ENCODE measurements around the gene EPHA6. TPM values are rescaled to one million over a fixed set of nuclear protein-coding genes. Genes with fewer than 3 reads are reported as not detected.

The EPHA6 gene
- total and polyA plus RNA-seq, 10 of the 15 experiments (the other 5 are each of a cell fraction or from before 2014, with no cell fraction given), result not detected

DNA sequence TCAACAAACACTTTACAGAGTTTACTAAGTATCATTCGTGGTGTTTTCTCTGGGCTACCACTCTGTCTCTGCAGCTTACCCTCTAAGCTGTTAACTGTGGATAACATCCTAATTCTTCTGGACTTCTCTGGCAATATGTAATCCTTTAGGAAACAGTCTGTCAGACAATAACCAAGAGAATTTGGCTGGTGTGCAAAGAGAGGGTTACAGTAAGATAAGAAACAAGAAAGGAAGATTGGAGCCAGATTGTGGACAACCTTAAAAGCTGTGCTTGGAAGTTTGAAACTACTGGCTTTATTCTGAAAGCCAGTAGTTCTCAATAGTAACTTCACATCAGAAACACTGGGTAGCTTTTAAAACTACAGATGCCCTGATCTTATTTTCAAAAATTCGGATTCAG is 950.9 kb downstream of the EPHA6 start:
- Histone ChIP-seq H3K27me3 (replicated peaks in 1 of 2; ENCODE audit: control insufficient read depth in 2 of 2, insufficient read depth in 2 of 2, low read length in 1 of 2) (no peaks in the 10 kb centered on the region), H3K9ac (ENCODE audit: control insufficient read depth, insufficient read depth, low read length) (peak overlapping the region; percentile 37; the same call in 1 of the 2 replicates), H3K9me3 (replicated peaks; ENCODE audit: control insufficient read depth, insufficient read depth, low read length) (no peaks in the 10 kb centered on the region), H4K20me1 (ENCODE audit: control insufficient read depth, insufficient read depth) (no peaks in the 10 kb centered on the region), H3K36me3 (ENCODE audit: control insufficient read depth in 2 of 2, insufficient read depth in 2 of 2, low read length in 1 of 2) (no peaks in the 10 kb centered on the region), H3K79me2 (ENCODE audit: control insufficient read depth, insufficient read depth, low read length) (no peaks in the 10 kb centered on the region; the same call in 1 of the 2 replicates), H2AFZ (ENCODE audit: control insufficient read depth, low read depth, low read length) (peak overlapping the region; percentile 100), H3K4me2 (ENCODE audit: control insufficient read depth, insufficient read depth) (peak overlapping the region; percentile 94), H3K27ac (ENCODE audit: control insufficient read depth, insufficient read depth) (no peak overlapping the region), H3K4me3 (peak overlapping the region; percentile 98), H3K4me1 (ENCODE audit: control insufficient read depth, insufficient read depth, low read length) (no peaks in the 10 kb centered on the region; the same call in 1 of the 2 replicates)
- ATAC-seq (no peak), FAIRE-seq (no peak), DNase-seq (ENCODE audit: low read depth, low spot score) (no peak)
- ChIA-PET CTCF (interaction anchor here (1.1 kb wide), 1 partner anchor 832 kb away, joined by 3 read pairs; no protein-coding TSS in a partner anchor), RAD21 (ENCODE audit: unreplicated experiment) (no interaction called here), POLR2A (interaction anchor here (1.5 kb wide), 1 partner anchor 469 kb away, joined by 3 read pairs; no protein-coding TSS in a partner anchor), SMC1A (ENCODE audit: uncharacterized antibody, unreplicated experiment) (interaction anchor here (1.0 kb wide), 1 partner anchor 219 kb away, joined by 3 read pairs; no protein-coding TSS in a partner anchor)
- BruUV-seq (replicated peaks), result TSS peak; percentile 64
- in situ Hi-C loops (cut with MboI) (no loop called here), intact Hi-C loops (cut with micrococcal nuclease; ENCODE audit: unreplicated experiment) (loop anchor here (10.0 kb wide), 1 partner anchor 1139 kb away; the partner anchor contains the start of gene DCBLD2)
- 32% methylated on average over 2 of the region's 2 CpGs for WGBS (ENCODE audit: insufficient coverage, insufficient replicate concordance, low lambda C conversion rate, missing lambda C conversion rate)
- TF ChIP-seq EP300 (IDR thresholded peaks at IDR 0.05; ENCODE audit: borderline replicate concordance in 1 of 2, control insufficient read depth in 1 of 2, low read depth in 2 of 2, low read length in 2 of 2), result no peak
- no peak for TF ChIP-seq NR2C1 (IDR thresholded peaks at IDR 0.05)
- TF ChIP-seq, protein P1, sequence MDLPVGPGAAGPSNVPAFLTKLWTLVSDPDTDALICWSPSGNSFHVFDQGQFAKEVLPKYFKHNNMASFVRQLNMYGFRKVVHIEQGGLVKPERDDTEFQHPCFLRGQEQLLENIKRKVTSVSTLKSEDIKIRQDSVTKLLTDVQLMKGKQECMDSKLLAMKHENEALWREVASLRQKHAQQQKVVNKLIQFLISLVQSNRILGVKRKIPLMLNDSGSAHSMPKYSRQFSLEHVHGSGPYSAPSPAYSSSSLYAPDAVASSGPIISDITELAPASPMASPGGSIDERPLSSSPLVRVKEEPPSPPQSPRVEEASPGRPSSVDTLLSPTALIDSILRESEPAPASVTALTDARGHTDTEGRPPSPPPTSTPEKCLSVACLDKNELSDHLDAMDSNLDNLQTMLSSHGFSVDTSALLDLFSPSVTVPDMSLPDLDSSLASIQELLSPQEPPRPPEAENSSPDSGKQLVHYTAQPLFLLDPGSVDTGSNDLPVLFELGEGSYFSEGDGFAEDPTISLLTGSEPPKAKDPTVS (IDR thresholded peaks at IDR 0.05; ENCODE audit: low read depth, low read length), result no peak
- TF ChIP-seq HDAC2 (IDR thresholded peaks at IDR 0.05), result no peak
- no peak for TF ChIP-seq ZSCAN29 (IDR thresholded peaks at IDR 0.05)
- TF ChIP-seq TCF7 (IDR thresholded peaks at IDR 0.05; ENCODE audit: borderline replicate concordance), result no peak
- no peak for TF ChIP-seq MEF2A (IDR thresholded peaks at IDR 0.05; ENCODE audit: insufficient read depth, low read depth, low read length)
- no peak for TF ChIP-seq RUNX3 (IDR thresholded peaks at IDR 0.05; ENCODE audit: low read length)
- no peak for TF ChIP-seq STAT3 (IDR thresholded peaks at IDR 0.05; ENCODE audit: low read depth, low read length)
- TF ChIP-seq ESRRA (IDR thresholded peaks at IDR 0.05; ENCODE audit: low read length), result no peak
- TF ChIP-seq, protein P2, sequence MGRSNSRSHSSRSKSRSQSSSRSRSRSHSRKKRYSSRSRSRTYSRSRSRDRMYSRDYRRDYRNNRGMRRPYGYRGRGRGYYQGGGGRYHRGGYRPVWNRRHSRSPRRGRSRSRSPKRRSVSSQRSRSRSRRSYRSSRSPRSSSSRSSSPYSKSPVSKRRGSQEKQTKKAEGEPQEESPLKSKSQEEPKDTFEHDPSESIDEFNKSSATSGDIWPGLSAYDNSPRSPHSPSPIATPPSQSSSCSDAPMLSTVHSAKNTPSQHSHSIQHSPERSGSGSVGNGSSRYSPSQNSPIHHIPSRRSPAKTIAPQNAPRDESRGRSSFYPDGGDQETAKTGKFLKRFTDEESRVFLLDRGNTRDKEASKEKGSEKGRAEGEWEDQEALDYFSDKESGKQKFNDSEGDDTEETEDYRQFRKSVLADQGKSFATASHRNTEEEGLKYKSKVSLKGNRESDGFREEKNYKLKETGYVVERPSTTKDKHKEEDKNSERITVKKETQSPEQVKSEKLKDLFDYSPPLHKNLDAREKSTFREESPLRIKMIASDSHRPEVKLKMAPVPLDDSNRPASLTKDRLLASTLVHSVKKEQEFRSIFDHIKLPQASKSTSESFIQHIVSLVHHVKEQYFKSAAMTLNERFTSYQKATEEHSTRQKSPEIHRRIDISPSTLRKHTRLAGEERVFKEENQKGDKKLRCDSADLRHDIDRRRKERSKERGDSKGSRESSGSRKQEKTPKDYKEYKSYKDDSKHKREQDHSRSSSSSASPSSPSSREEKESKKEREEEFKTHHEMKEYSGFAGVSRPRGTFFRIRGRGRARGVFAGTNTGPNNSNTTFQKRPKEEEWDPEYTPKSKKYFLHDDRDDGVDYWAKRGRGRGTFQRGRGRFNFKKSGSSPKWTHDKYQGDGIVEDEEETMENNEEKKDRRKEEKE (IDR thresholded peaks at IDR 0.05), result no peak
- TF ChIP-seq, protein P3, sequence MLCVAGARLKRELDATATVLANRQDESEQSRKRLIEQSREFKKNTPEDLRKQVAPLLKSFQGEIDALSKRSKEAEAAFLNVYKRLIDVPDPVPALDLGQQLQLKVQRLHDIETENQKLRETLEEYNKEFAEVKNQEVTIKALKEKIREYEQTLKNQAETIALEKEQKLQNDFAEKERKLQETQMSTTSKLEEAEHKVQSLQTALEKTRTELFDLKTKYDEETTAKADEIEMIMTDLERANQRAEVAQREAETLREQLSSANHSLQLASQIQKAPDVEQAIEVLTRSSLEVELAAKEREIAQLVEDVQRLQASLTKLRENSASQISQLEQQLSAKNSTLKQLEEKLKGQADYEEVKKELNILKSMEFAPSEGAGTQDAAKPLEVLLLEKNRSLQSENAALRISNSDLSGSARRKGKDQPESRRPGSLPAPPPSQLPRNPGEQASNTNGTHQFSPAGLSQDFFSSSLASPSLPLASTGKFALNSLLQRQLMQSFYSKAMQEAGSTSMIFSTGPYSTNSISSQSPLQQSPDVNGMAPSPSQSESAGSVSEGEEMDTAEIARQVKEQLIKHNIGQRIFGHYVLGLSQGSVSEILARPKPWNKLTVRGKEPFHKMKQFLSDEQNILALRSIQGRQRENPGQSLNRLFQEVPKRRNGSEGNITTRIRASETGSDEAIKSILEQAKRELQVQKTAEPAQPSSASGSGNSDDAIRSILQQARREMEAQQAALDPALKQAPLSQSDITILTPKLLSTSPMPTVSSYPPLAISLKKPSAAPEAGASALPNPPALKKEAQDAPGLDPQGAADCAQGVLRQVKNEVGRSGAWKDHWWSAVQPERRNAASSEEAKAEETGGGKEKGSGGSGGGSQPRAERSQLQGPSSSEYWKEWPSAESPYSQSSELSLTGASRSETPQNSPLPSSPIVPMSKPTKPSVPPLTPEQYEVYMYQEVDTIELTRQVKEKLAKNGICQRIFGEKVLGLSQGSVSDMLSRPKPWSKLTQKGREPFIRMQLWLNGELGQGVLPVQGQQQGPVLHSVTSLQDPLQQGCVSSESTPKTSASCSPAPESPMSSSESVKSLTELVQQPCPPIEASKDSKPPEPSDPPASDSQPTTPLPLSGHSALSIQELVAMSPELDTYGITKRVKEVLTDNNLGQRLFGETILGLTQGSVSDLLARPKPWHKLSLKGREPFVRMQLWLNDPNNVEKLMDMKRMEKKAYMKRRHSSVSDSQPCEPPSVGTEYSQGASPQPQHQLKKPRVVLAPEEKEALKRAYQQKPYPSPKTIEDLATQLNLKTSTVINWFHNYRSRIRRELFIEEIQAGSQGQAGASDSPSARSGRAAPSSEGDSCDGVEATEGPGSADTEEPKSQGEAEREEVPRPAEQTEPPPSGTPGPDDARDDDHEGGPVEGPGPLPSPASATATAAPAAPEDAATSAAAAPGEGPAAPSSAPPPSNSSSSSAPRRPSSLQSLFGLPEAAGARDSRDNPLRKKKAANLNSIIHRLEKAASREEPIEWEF (IDR thresholded peaks at IDR 0.05; ENCODE audit: insufficient replicate concordance, low read depth, low read length), result no peak

Measured in GM12878 (cell line).